Right renal pelvis (tissue), 4 donors: ENCODE data around the gene WDR37. TPM values are rescaled to one million over a fixed set of nuclear protein-coding genes. Genes with fewer than 3 reads are reported as not detected.

ENCODE experiments used
- DNase-seq, 4 donors: peaks; one replicate each; pipeline ENCODE4 v3.0.0-alpha.2; 2013; ENCODE audit warnings: low read depth in 4 of 4, low spot score in 3 of 4, missing footprints in 1 of 4
- polyA plus RNA-seq, 4 donors: library from polyadenylated mRNA; unstranded; fragments of 120-200 nt; gene quantifications; one replicate each; pipeline ENCODE4 v1.2.1, GENCODE V29; 2013; ENCODE audit not compliant: insufficient read length in 4 of 4

The WDR37 gene
- polyA plus RNA-seq, 4 donors, result 14.7 to 17.8 (median 16.8) TPM

- no peak for DNase-seq
These were observed 124.0 kb downstream of the WDR37 start for GRCh38 chr10:1180071-1180730.

- DNase-seq, result no peak
These were observed 124.7 kb downstream of the WDR37 start for GRCh38 chr10:1180836-1181235.

Other genes with a start within 250 kb of the WDR37 start
- gene LARP4B, start 124.7 kb upstream of the WDR37 start, polyA plus RNA-seq, result 10 to 100 TPM; 41.9 to 49.4 (median 43.0) TPM
- 10 to 100 TPM; 58.5 to 63.7 (median 62.6) TPM for gene GTPBP4, start 68.0 kb upstream of the WDR37 start, polyA plus RNA-seq
- under 1 TPM in 1 of 4 donors, not detected in 3; 0.08 TPM for gene IDI2, start 30.5 kb upstream of the WDR37 start, polyA plus RNA-seq
- 10 to 100 TPM; 66.7 to 87.5 (median 78.3) TPM for gene IDI1, start 7.3 kb upstream of the WDR37 start, polyA plus RNA-seq